Skin of body (tissue), 2 donors: ENCODE data around the gene UBA7. TPM values are rescaled to one million over a fixed set of nuclear protein-coding genes. Genes with fewer than 3 reads are reported as not detected.
"Not testable (repeated sequence)": the region's sequence is repeated elsewhere in the genome, so short reads cannot be mapped to it uniquely, and the experiment has no call there.

Experiments used
- DNase-seq: peaks from one replicate; lab custom pipeline; 2025; lab: John Stamatoyannopoulos, UW
- total RNA-seq: library from RNA; depleted of rRNA; stranded (reverse); fragments of >200 nt; gene quantifications from one replicate; pipeline ENCODE4 v1.2.3, GENCODE V29; 2014

UBA7 gene
- total RNA-seq, 1 donor from 2014 or later: 16.3 TPM

GRCh38 chr3:49785565-49786356, 28.0 kb downstream of the UBA7 start:
- peak; percentile 12 for DNase-seq

GRCh38 chr3:49782277-49782676, 31.5 kb downstream of the UBA7 start:
- not testable (repeated sequence) for DNase-seq

GRCh38 chr3:49781415-49782199, 32.1 kb downstream of the UBA7 start:
- DNase-seq: no peak

GRCh38 chr3:49780975-49781365, 32.8 kb downstream of the UBA7 start:
- DNase-seq: not testable (repeated sequence)

- no peak for DNase-seq
These were observed 33.4 kb downstream of the UBA7 start for GRCh38 chr3:49780080-49780974.

- no peak for DNase-seq
These were observed 34.2 kb downstream of the UBA7 start for GRCh38 chr3:49779358-49780079.

- not testable (repeated sequence) for DNase-seq
These were observed 37.7 kb downstream of the UBA7 start for GRCh38 chr3:49776101-49776500.

GRCh38 chr3:49775538-49775937, 38.2 kb downstream of the UBA7 start:
- DNase-seq: no peak

GRCh38 chr3:49772703-49773102, 41.0 kb downstream of the UBA7 start:
- DNase-seq: no peak

GRCh38 chr3:49771340-49771938, 42.3 kb downstream of the UBA7 start:
- no peak for DNase-seq

GRCh38 chr3:49769926-49770325, 43.8 kb downstream of the UBA7 start:
- DNase-seq: no peak

GRCh38 chr3:49769286-49769915, 44.4 kb downstream of the UBA7 start:
- DNase-seq: no peak

GRCh38 chr3:49763981-49764380, 49.8 kb downstream of the UBA7 start:
- no peak for DNase-seq

- DNase-seq: no peak
These were observed 52.1 kb downstream of the UBA7 start for GRCh38 chr3:49761661-49762060.

GRCh38 chr3:49759226-49759625, 54.5 kb downstream of the UBA7 start:
- no peak for DNase-seq

- DNase-seq: no peak
These were observed 56.6 kb downstream of the UBA7 start for GRCh38 chr3:49757197-49757596.

- no peak for DNase-seq
These were observed 57.7 kb downstream of the UBA7 start for GRCh38 chr3:49756036-49756435.
